Neural cell (in vitro differentiated cells): ENCODE measurements around the gene DIP2C. TPM values are rescaled to one million over a fixed set of nuclear protein-coding genes. Genes with fewer than 3 reads are reported as not detected.

Experiments used
- H2AFZ ChIP-seq: fragments of 200-600, 300-800 bp; sonication (generic), shearing (Covaris generic); 2 replicates; pipeline ENCODE4 v1.6.0; 2014; ENCODE audit warnings: low read depth, mild to moderate bottlenecking, antibody characterized with exemption, low read length, moderate library complexity
- H3F3A ChIP-seq: fragments of 200-600 bp; shearing (Covaris generic); 2 replicates; pipeline ENCODE4 v1.6.1; 2016; ENCODE audit warnings: mild to moderate bottlenecking, moderate library complexity, mixed read lengths, antibody characterized with exemption, low read length; ENCODE audit not compliant: insufficient read depth, poor library complexity, severe bottlenecking
- H3K27ac ChIP-seq: fragments of 200-600, 300-800 bp; sonication (generic), shearing (Covaris generic); 2 replicates; pipeline ENCODE4 v1.5.1; 2014; ENCODE audit warnings: mild to moderate bottlenecking, low read length, moderate library complexity
- H3K27me3 ChIP-seq: fragments of 300-800, 200-600 bp; sonication (generic), shearing (Covaris generic); 2 replicates; pipeline ENCODE4 v1.6.0; 2014; ENCODE audit warnings: mild to moderate bottlenecking, low read depth, low read length, moderate library complexity; ENCODE audit not compliant: insufficient read depth
- H3K36me3 ChIP-seq: fragments of 300-800, 200-600 bp; sonication (generic), shearing (Covaris generic); 2 replicates; pipeline ENCODE4 v1.5.1; 2014; ENCODE audit warnings: mild to moderate bottlenecking, antibody characterized with exemption, low read length, moderate library complexity; ENCODE audit not compliant: insufficient read depth
- H3K4me2 ChIP-seq: fragments of 300-800, 200-600 bp; sonication (generic), shearing (Covaris generic); 2 replicates; pipeline ENCODE4 v1.6.0; 2014; ENCODE audit warnings: mild to moderate bottlenecking, low read length
- H3K4me3 ChIP-seq: fragments of 300-800, 200-600 bp; sonication (generic), shearing (Covaris generic); 2 replicates; pipeline ENCODE4 v1.5.1; 2014; ENCODE audit warnings: mild to moderate bottlenecking, low read length, moderate library complexity
- H3K79me2 ChIP-seq: fragments of 200-600 bp; shearing (Covaris generic); replicated peaks from 2 replicates; pipeline ENCODE4 v1.6.0; 2014; ENCODE audit warnings: mild to moderate bottlenecking, low read length, moderate library complexity; ENCODE audit not compliant: insufficient read depth
- H3K9ac ChIP-seq: fragments of 300-800, 200-600 bp; sonication (generic), shearing (Covaris generic); 2 replicates; pipeline ENCODE4 v1.6.1; 2016; ENCODE audit warnings: mild to moderate bottlenecking, low read length, mixed read lengths
- H3K9me2 ChIP-seq: fragments of 200-600 bp; shearing (Covaris generic); 2 replicates; pipeline ENCODE4 v1.6.1; 2016; ENCODE audit warnings: mild to moderate bottlenecking, low read length, mixed read lengths; ENCODE audit not compliant: insufficient read depth
- H3K9me3 ChIP-seq: fragments of 200-600, 300-800 bp; sonication (generic), shearing (Covaris generic); 2 replicates; pipeline ENCODE4 v1.6.1; 2016; ENCODE audit warnings: mild to moderate bottlenecking, mixed run types, low read length, moderate library complexity, mixed read lengths
- H4K20me1 ChIP-seq: fragments of 200-600 bp; shearing (Covaris generic); 2 replicates; pipeline ENCODE4 v1.6.1; 2016; ENCODE audit warnings: mild to moderate bottlenecking, mixed run types; ENCODE audit not compliant: insufficient read depth
- EP300 ChIP-seq: fragments of 450-650 bp; conservative IDR thresholded peaks from 2 replicates; pipeline ENCODE4 v1.6.1; 2014; ENCODE audit warnings: antibody characterized with exemption, mild to moderate bottlenecking, moderate library complexity; ENCODE audit not compliant: poor library complexity, severe bottlenecking
- EZH2 ChIP-seq: fragments of 200-600, 300-800 bp; shearing (Covaris generic), sonication (generic); IDR thresholded peaks from 2 replicates; pipeline ENCODE4 v1.6.1; 2014; ENCODE audit warnings: antibody characterized with exemption, low read length, borderline replicate concordance, mild to moderate bottlenecking; ENCODE audit not compliant: insufficient read depth, poor library complexity, severe bottlenecking
- MXI1 ChIP-seq: fragments of 450-650 bp; conservative IDR thresholded peaks from 2 replicates; pipeline ENCODE4 v1.6.1; 2014; ENCODE audit warnings: antibody characterized with exemption, mild to moderate bottlenecking; ENCODE audit not compliant: poor library complexity, severe bottlenecking
- POLR2AphosphoS5 ChIP-seq: IDR thresholded peaks from 2 replicates; pipeline ENCODE4 v1.6.1; 2012
- RAD21 ChIP-seq: fragments of 450-650 bp; conservative IDR thresholded peaks from 2 replicates; pipeline ENCODE4 v1.6.1; 2014; ENCODE audit warnings: antibody characterized with exemption, mild to moderate bottlenecking, moderate library complexity
- SMC3 ChIP-seq: fragments of 450-650 bp; conservative IDR thresholded peaks from 2 replicates; pipeline ENCODE4 v1.6.1; 2014; ENCODE audit warnings: antibody characterized with exemption, mild to moderate bottlenecking, moderate library complexity; ENCODE audit not compliant: poor library complexity
- TAF1 ChIP-seq: IDR thresholded peaks from 2 replicates; pipeline ENCODE4 v1.6.1; 2012; ENCODE audit warnings: low read depth
- polyA plus RNA-seq: library from polyadenylated mRNA; depleted of rRNA; stranded (reverse); fragments of >200 nt; gene quantifications from 2 replicates; pipeline ENCODE4 v1.2.3, GENCODE V29; 2014
- TF ChIP-seq, protein P1 (sequence below): IDR thresholded peaks from 2 replicates; pipeline ENCODE4 v1.6.1; 2012; ENCODE audit warnings: borderline replicate concordance
- TF ChIP-seq, protein P2 (sequence below): fragments of 450-650 bp; IDR thresholded peaks from 2 replicates; pipeline ENCODE4 v1.5.1; 2014; ENCODE audit warnings: antibody characterized with exemption, mild to moderate bottlenecking, moderate library complexity; ENCODE audit not compliant: poor library complexity, severe bottlenecking

The DIP2C gene
- polyA plus RNA-seq, 1 donor from 2014 or later = 24.1 TPM

DNA sequence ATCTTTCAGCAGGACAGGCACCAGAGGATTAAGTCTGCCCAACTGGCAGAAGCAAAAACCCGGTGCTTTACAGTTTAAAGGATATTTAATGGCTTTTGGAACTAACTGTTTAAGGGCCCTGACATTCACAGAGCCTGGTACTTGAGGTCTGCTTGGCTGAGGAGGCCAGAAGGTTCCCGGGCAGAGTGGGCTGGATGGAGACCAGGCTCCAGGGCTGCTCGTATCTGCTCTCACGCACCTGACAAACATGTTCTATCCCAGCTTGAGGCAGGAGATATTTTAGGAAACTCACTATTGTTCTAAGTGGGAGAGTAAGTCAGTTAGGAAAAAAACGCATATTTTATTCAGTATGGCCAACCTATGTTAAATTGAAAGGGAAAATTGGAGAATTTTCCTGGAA lies 410.8 kb downstream of the DIP2C start:
- no peak overlapping the region for H3K4me3 ChIP-seq
- no peak overlapping the region for H3K9ac ChIP-seq
- TF ChIP-seq EP300 = no peak
- TF ChIP-seq MXI1 = no peak
- no peak for TF ChIP-seq EZH2
- TF ChIP-seq TAF1 = no peak
- TF ChIP-seq POLR2AphosphoS5 = no peak
- TF ChIP-seq, protein P1, sequence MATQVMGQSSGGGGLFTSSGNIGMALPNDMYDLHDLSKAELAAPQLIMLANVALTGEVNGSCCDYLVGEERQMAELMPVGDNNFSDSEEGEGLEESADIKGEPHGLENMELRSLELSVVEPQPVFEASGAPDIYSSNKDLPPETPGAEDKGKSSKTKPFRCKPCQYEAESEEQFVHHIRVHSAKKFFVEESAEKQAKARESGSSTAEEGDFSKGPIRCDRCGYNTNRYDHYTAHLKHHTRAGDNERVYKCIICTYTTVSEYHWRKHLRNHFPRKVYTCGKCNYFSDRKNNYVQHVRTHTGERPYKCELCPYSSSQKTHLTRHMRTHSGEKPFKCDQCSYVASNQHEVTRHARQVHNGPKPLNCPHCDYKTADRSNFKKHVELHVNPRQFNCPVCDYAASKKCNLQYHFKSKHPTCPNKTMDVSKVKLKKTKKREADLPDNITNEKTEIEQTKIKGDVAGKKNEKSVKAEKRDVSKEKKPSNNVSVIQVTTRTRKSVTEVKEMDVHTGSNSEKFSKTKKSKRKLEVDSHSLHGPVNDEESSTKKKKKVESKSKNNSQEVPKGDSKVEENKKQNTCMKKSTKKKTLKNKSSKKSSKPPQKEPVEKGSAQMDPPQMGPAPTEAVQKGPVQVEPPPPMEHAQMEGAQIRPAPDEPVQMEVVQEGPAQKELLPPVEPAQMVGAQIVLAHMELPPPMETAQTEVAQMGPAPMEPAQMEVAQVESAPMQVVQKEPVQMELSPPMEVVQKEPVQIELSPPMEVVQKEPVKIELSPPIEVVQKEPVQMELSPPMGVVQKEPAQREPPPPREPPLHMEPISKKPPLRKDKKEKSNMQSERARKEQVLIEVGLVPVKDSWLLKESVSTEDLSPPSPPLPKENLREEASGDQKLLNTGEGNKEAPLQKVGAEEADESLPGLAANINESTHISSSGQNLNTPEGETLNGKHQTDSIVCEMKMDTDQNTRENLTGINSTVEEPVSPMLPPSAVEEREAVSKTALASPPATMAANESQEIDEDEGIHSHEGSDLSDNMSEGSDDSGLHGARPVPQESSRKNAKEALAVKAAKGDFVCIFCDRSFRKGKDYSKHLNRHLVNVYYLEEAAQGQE = no peak
- TF ChIP-seq, protein P2, sequence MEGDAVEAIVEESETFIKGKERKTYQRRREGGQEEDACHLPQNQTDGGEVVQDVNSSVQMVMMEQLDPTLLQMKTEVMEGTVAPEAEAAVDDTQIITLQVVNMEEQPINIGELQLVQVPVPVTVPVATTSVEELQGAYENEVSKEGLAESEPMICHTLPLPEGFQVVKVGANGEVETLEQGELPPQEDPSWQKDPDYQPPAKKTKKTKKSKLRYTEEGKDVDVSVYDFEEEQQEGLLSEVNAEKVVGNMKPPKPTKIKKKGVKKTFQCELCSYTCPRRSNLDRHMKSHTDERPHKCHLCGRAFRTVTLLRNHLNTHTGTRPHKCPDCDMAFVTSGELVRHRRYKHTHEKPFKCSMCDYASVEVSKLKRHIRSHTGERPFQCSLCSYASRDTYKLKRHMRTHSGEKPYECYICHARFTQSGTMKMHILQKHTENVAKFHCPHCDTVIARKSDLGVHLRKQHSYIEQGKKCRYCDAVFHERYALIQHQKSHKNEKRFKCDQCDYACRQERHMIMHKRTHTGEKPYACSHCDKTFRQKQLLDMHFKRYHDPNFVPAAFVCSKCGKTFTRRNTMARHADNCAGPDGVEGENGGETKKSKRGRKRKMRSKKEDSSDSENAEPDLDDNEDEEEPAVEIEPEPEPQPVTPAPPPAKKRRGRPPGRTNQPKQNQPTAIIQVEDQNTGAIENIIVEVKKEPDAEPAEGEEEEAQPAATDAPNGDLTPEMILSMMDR = no peak
- peaks cover 17% of the 10 kb centered on the region for H3K36me3 ChIP-seq
- no peak overlapping the region for H3K27ac ChIP-seq
- no peaks in the 10 kb centered on the region for H3F3A ChIP-seq
- no peaks in the 10 kb centered on the region for H4K20me1 ChIP-seq
- no peak overlapping the region for H2AFZ ChIP-seq
- H3K9me3 ChIP-seq = no peaks in the 10 kb centered on the region
- H3K9me2 ChIP-seq = no peaks in the 10 kb centered on the region
- no peaks in the 10 kb centered on the region for H3K79me2 ChIP-seq
- no peaks in the 10 kb centered on the region for H3K27me3 ChIP-seq
- H3K4me2 ChIP-seq = no peak overlapping the region

DNA sequence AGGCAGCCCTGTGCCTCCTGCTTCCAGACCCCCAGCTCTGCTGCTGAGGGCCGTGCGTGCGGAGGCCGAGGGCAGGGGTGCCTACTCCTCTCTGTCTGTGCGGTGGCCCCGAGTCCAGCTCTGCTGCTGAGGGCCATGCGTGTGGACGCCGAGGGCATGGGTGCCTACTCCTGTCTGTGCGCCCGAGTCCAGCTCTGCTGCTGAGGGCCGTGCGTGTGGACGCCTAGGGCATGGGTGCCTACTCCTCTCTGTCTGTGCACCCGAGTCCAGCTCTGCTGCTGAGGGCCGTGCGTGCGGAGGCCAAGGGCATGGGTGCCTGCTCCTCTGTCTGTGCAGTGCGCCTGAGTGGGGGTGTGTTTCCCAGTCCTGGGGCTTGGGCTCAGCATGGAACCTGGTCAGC lies 411.5 kb downstream of the DIP2C start:
- H4K20me1 ChIP-seq = no peaks in the 10 kb centered on the region
- no peak for TF ChIP-seq EZH2
- TF ChIP-seq, protein P2 = no peak
- TF ChIP-seq SMC3 = no peak
- TF ChIP-seq, protein P1 = no peak
- TF ChIP-seq TAF1 = no peak
- TF ChIP-seq POLR2AphosphoS5 = no peak
- TF ChIP-seq RAD21 = no peak
- TF ChIP-seq MXI1 = no peak
- no peak overlapping the region for H2AFZ ChIP-seq
- no peaks in the 10 kb centered on the region for H3K27me3 ChIP-seq
- no peaks in the 10 kb centered on the region for H3F3A ChIP-seq
- no peak overlapping the region for H3K9ac ChIP-seq
- peaks cover 17% of the 10 kb centered on the region for H3K36me3 ChIP-seq
- H3K9me3 ChIP-seq = no peaks in the 10 kb centered on the region
- no peak overlapping the region for H3K4me3 ChIP-seq
- no peak overlapping the region for H3K4me2 ChIP-seq
- no peaks in the 10 kb centered on the region for H3K79me2 ChIP-seq
- H3K9me2 ChIP-seq = no peaks in the 10 kb centered on the region
- H3K27ac ChIP-seq = no peak overlapping the region
